IMR-90 (cell line): ENCODE measurements around the gene SLC9A9. TPM values are rescaled to one million over a fixed set of nuclear protein-coding genes. Genes with fewer than 3 reads are reported as not detected.

ENCODE experiments used
- ATAC-seq: fragments of 200-7000 bp; cut with Tn5 transposase; 2 replicates; pipeline ENCODE4 v1.9.1; 2020; ENCODE audit warnings: low read depth, mild to moderate bottlenecking, moderate library complexity
- BruUV-seq: library from RNA; stranded (reverse); fragments of 400-500 nt; replicated peaks from 2 replicates; lab custom pipeline; 2021; lab: Mats Ljungman, UMichigan
- CTCF ChIA-PET: fragments of 300-600 bp; formaldehyde crosslinking; extraction: SDS; loops from one replicate; lab custom pipeline; 2021; ENCODE audit warnings: antibody characterized with exemption; lab: Yijun Ruan, JAX
- POLR2A ChIA-PET: fragments of 300-600 bp; sonication (Branson Sonifier 250); formaldehyde crosslinking; loops from one replicate; lab custom pipeline; 2022; ENCODE audit warnings: antibody characterized with exemption; ENCODE audit not compliant: unreplicated experiment; lab: Charles Lee
- DNase-seq: peaks from one replicate; pipeline ENCODE4 v3.0.0; 2013
- H2AFZ ChIP-seq: replicated peaks from 2 replicates; pipeline ENCODE3; 2013; ENCODE audit warnings: low read length, mild to moderate bottlenecking; ENCODE audit not compliant: poor library complexity
- H2AK5ac ChIP-seq: 2 replicates; pipeline ENCODE4 v1.6.1; 2013; ENCODE audit warnings: low read depth, low read length, inconsistent platforms
- H2AK9ac ChIP-seq: replicated peaks from 2 replicates; pipeline ENCODE3; 2013; ENCODE audit warnings: mild to moderate bottlenecking, low read depth, low read length, moderate library complexity; ENCODE audit not compliant: poor library complexity
- H2BK120ac ChIP-seq: 2 replicates; pipeline ENCODE4 v1.6.1; 2013; ENCODE audit warnings: low read depth, low read length, inconsistent platforms
- H2BK15ac ChIP-seq: 3 replicates; pipeline ENCODE4 v1.6.1; 2013; ENCODE audit warnings: low read depth, low read length, inconsistent platforms
- H2BK20ac ChIP-seq: 2 replicates; pipeline ENCODE4 v1.6.1; 2013; ENCODE audit warnings: low read depth, mild to moderate bottlenecking, inconsistent platforms, low read length, moderate library complexity
- H2BK5ac ChIP-seq: 2 replicates; pipeline ENCODE4 v1.6.1; 2013; ENCODE audit warnings: mild to moderate bottlenecking, low read depth, low read length, inconsistent platforms; ENCODE audit not compliant: poor library complexity, severe bottlenecking
- H3K14ac ChIP-seq: replicated peaks from 2 replicates; pipeline ENCODE4 v1.6.1; 2013; ENCODE audit warnings: low read depth, low read length, inconsistent platforms
- H3K18ac ChIP-seq: 2 replicates; pipeline ENCODE4 v1.6.1; 2013; ENCODE audit warnings: low read depth, low read length, control low read depth
- H3K23ac ChIP-seq: 2 replicates; pipeline ENCODE4 v1.6.1; 2013; ENCODE audit warnings: low read depth, low read length, inconsistent platforms
- H3K27ac ChIP-seq: 2 replicates; pipeline ENCODE4 v1.5.1; 2013; ENCODE audit warnings: mild to moderate bottlenecking, control low read depth, low read length; ENCODE audit not compliant: insufficient read depth
- H3K27me3 ChIP-seq: 2 replicates; pipeline ENCODE4 v1.6.1; 2013; ENCODE audit warnings: low read length; ENCODE audit not compliant: control insufficient read depth, insufficient read depth
- H3K36me3 ChIP-seq: 2 replicates; pipeline ENCODE4 v1.6.1; 2013; ENCODE audit warnings: low read length, mixed read lengths; ENCODE audit not compliant: control insufficient read depth, insufficient read depth
- H3K4ac ChIP-seq: 2 replicates; pipeline ENCODE4 v1.6.1; 2013; ENCODE audit warnings: low read depth, low read length, inconsistent platforms
- H3K4me1 ChIP-seq: 2 replicates; pipeline ENCODE4 v1.6.1; 2013; ENCODE audit warnings: low read length, mixed read lengths; ENCODE audit not compliant: control insufficient read depth, insufficient read depth
- H3K4me2 ChIP-seq: 2 replicates; pipeline ENCODE4 v1.6.1; 2013; ENCODE audit warnings: low read depth, mild to moderate bottlenecking, control low read depth, low read length, moderate library complexity
- H3K4me3 ChIP-seq: 2 replicates; pipeline ENCODE4 v1.5.1; 2013; ENCODE audit warnings: low read depth, mild to moderate bottlenecking, control low read depth, low read length, moderate library complexity; ENCODE audit not compliant: insufficient read depth
- H3K56ac ChIP-seq: 2 replicates; pipeline ENCODE4 v1.6.1; 2013; ENCODE audit warnings: low read length, inconsistent platforms; ENCODE audit not compliant: insufficient read depth; ENCODE audit errors: extremely low read depth
- H3K79me1 ChIP-seq, 2 experiments: 2 replicates each; pipeline ENCODE4 v1.6.1; 2013; ENCODE audit warnings: low read length in 2 of 2, inconsistent platforms in 1 of 2, low read depth in 1 of 2
- H3K9ac ChIP-seq: 2 replicates; pipeline ENCODE4 v1.6.1; 2013; ENCODE audit warnings: low read depth, low read length, control low read depth
- H3K9me1 ChIP-seq: 2 replicates; pipeline ENCODE4 v1.6.1; 2013; ENCODE audit warnings: low read length, inconsistent platforms; ENCODE audit not compliant: insufficient read depth
- H3K9me3 ChIP-seq: 2 replicates; pipeline ENCODE4 v1.6.1; 2013; ENCODE audit warnings: low read length; ENCODE audit not compliant: control insufficient read depth, insufficient read depth
- H4K20me1 ChIP-seq: 2 replicates; pipeline ENCODE4 v1.6.1; 2013; ENCODE audit warnings: low read length, inconsistent platforms; ENCODE audit not compliant: insufficient read depth
- H4K5ac ChIP-seq: 2 replicates; pipeline ENCODE4 v1.6.1; 2013; ENCODE audit warnings: mild to moderate bottlenecking, low read depth, low read length, control low read depth
- H4K8ac ChIP-seq, 2 experiments: 2 replicates each; pipeline ENCODE4 v1.6.1; 2013; ENCODE audit warnings: low read depth in 2 of 2, low read length in 2 of 2, control low read depth in 1 of 2, inconsistent platforms in 1 of 2
- H4K91ac ChIP-seq: 2 replicates; pipeline ENCODE4 v1.6.1; 2013; ENCODE audit warnings: low read depth, low read length, inconsistent platforms; ENCODE audit not compliant: insufficient read depth
- BHLHE40 ChIP-seq: fragments of 150-350 bp; IDR thresholded peaks from 2 replicates; pipeline ENCODE4 v1.6.1; 2016; ENCODE audit warnings: mild to moderate bottlenecking, low read depth, low read length
- CEBPB ChIP-seq: IDR thresholded peaks from 2 replicates; pipeline ENCODE4 v1.6.1; 2012; ENCODE audit warnings: low read depth, low read length, improper control_type of control experiment
- CHD1 ChIP-seq: IDR thresholded peaks from 2 replicates; pipeline ENCODE4 v1.6.1; 2012; ENCODE audit warnings: low read depth, low read length, improper control_type of control experiment
- CTCF ChIP-seq: conservative IDR thresholded peaks from 2 replicates; pipeline ENCODE4 v1.5.1; 2012; ENCODE audit warnings: mild to moderate bottlenecking, low read depth, low read length, improper control_type of control experiment
- ELK1 ChIP-seq: fragments of 150-350 bp; IDR thresholded peaks from 2 replicates; pipeline ENCODE4 v1.6.1; 2016; ENCODE audit warnings: low read depth, mild to moderate bottlenecking, low read length, moderate library complexity, borderline replicate concordance
- FOS ChIP-seq: fragments of 150-350 bp; IDR thresholded peaks from 2 replicates; pipeline ENCODE4 v1.6.1; 2016; ENCODE audit warnings: low read depth, low read length
- MAFK ChIP-seq: IDR thresholded peaks from 2 replicates; pipeline ENCODE4 v1.6.1; 2012; ENCODE audit warnings: low read depth, low read length, improper control_type of control experiment
- MAZ ChIP-seq: IDR thresholded peaks from 2 replicates; pipeline ENCODE4 v1.6.1; 2012; ENCODE audit warnings: low read depth, mild to moderate bottlenecking, low read length, improper control_type of control experiment, moderate library complexity, borderline replicate concordance
- MXI1 ChIP-seq: IDR thresholded peaks from 2 replicates; pipeline ENCODE4 v1.6.1; 2012; ENCODE audit warnings: low read depth, mild to moderate bottlenecking, low read length, moderate library complexity, borderline replicate concordance
- NFE2L2 ChIP-seq: fragments of 150-350 bp; IDR thresholded peaks from 2 replicates; pipeline ENCODE4 v1.6.1; 2016; ENCODE audit warnings: low read depth, mild to moderate bottlenecking, low read length
- POLR2A ChIP-seq: IDR thresholded peaks from 2 replicates; pipeline ENCODE4 v1.6.1; 2012; ENCODE audit warnings: mild to moderate bottlenecking, low read depth, low read length
- RAD21 ChIP-seq: IDR thresholded peaks from 2 replicates; pipeline ENCODE4 v1.6.1; 2012; ENCODE audit warnings: low read length, improper control_type of control experiment
- RCOR1 ChIP-seq: IDR thresholded peaks from 2 replicates; pipeline ENCODE4 v1.6.1; 2012; ENCODE audit warnings: mild to moderate bottlenecking, low read length, improper control_type of control experiment; ENCODE audit not compliant: insufficient replicate concordance
- RFX5 ChIP-seq: IDR thresholded peaks from 2 replicates; pipeline ENCODE4 v1.8.0; 2012; ENCODE audit warnings: low read depth, mild to moderate bottlenecking, low read length, moderate library complexity
- SMC3 ChIP-seq: fragments of 150-350 bp; IDR thresholded peaks from 2 replicates; pipeline ENCODE4 v1.6.1; 2016; ENCODE audit warnings: low read depth, mild to moderate bottlenecking, antibody characterized with exemption, low read length, moderate library complexity
- USF2 ChIP-seq: fragments of 150-350 bp; IDR thresholded peaks from 2 replicates; pipeline ENCODE4 v1.6.1; 2017; ENCODE audit warnings: mild to moderate bottlenecking, antibody characterized with exemption, low read length, low read depth
- WGBS, 2 experiments: methylation state at CpG; one replicate each; pipeline versions ENCODE4 v1.1.5 to v1.1.7; 2013; ENCODE audit warnings: missing lambda C conversion rate in 2 of 2; ENCODE audit not compliant: insufficient read length in 1 of 2; ENCODE audit errors: extremely low coverage in 2 of 2; 5-methylcytosine and 5-hydroxymethylcytosine counted together
- dilution Hi-C: fragments of 300-500 bp; cut with HindIII; formaldehyde crosslinking; loops from one replicate; pipeline ENCODE4 v1.14.3; 2018; ENCODE audit warnings: low sequenced_read_pairs; ENCODE audit not compliant: unreplicated experiment
- in situ Hi-C: fragments of 300-500 bp; cut with MboI; formaldehyde crosslinking; loops from 3 replicates; pipeline ENCODE4 v1.14.3; 2019; ENCODE audit warnings: low sequenced_read_pairs, inconsistent platforms, mixed read lengths
- intact Hi-C: fragments of 100-400 bp; cut with micrococcal nuclease; formaldehyde crosslinking; loops from 2 replicates; pipeline ENCODE4 v1.10.0; 2022
- polyA plus RNA-seq, 3 experiments: library from polyadenylated mRNA; depleted of rRNA; stranded (reverse); fragments of >200 nt; gene quantifications; 2 replicates each; pipeline ENCODE4 v1.2.3, GENCODE V29; 2012; ENCODE audit warnings: low replicate concordance in 1 of 3
- total RNA-seq: library from RNA; depleted of rRNA; stranded (reverse); fragments of >200 nt; gene quantifications from 2 replicates; pipeline ENCODE4 v1.2.3, GENCODE V29; 2012

SLC9A9 gene
- total and polyA plus RNA-seq, 2 of the 4 experiments (the other 2 are of a cell fraction): 1.4 to 2.3 TPM

- Histone ChIP-seq H3K4ac (no peak overlapping the region), H2AK9ac (no peak overlapping the region), H3K9me1 (no peaks in the 10 kb centered on the region), H2AFZ (no peak overlapping the region), H4K20me1 (no peaks in the 10 kb centered on the region), H3K4me2 (no peak overlapping the region), H3K9ac (no peak overlapping the region), H3K9me3 (no peaks in the 10 kb centered on the region), H2BK120ac (no peak overlapping the region), H2BK20ac (no peak overlapping the region), H3K23ac (no peak overlapping the region), H4K91ac (no peak overlapping the region), H3K27ac (no peak overlapping the region), H2BK5ac (no peak overlapping the region), H3K36me3 (no peaks in the 10 kb centered on the region), H3K27me3 (no peaks in the 10 kb centered on the region), H3K4me3 (no peak overlapping the region), H3K4me1 (no peaks in the 10 kb centered on the region), H3K14ac (no peak overlapping the region), H3K18ac (no peak overlapping the region), H4K8ac (no peak overlapping the region), H4K5ac (no peak overlapping the region), H3K79me1 (no peaks in the 10 kb centered on the region), H3K56ac (no peak overlapping the region), H2BK15ac (no peak overlapping the region), H2AK5ac (no peak overlapping the region)
- intact Hi-C loops (no loop called here), in situ Hi-C loops (no loop called here), dilution Hi-C loops (no loop called here)
- DNase-seq: no peak
- CTCF ChIA-PET: no interaction called here
- WGBS, 2 experiments: no CpG with 5 or more reads among the region's 1 CpG
- BruUV-seq: no TSS peak
- TF ChIP-seq USF2 (no peak), RFX5 (no peak), CEBPB (no peak), MAFK (no peak), CTCF (no peak), SMC3 (no peak), MXI1 (no peak), ELK1 (no peak), NFE2L2 (no peak), POLR2A (no peak), RCOR1 (no peak), MAZ (no peak), RAD21 (no peak), CHD1 (no peak), BHLHE40 (no peak), FOS (no peak)
- POLR2A ChIA-PET: no interaction called here
- no peak for ATAC-seq
Measured at GRCh38 chr3:143354342-143354741, 493.9 kb downstream of the SLC9A9 start.
